GM19324 (cell line): ENCODE results near the gene PLS1.
A peak's percentile ranks its signal among the peaks of the same experiment; 100 is the strongest.
"Not testable (repeated sequence)": the region's sequence is repeated elsewhere in the genome, so short reads cannot be mapped to it uniquely, and the experiment has no call there.

Source experiments
- ATAC-seq: cut with Tn5 transposase; IDR thresholded peaks from one replicate; pipeline ENCODE4 v1.9.1; 2021; ENCODE audit warnings: mild to moderate bottlenecking, moderate library complexity; ENCODE audit not compliant: unreplicated experiment, low FRiP score

The PLS1 gene

GRCh38 chr3:142595141-142595540, 1.1 kb upstream of the PLS1 start:
- ATAC-seq = no peak

- no peak for ATAC-seq
Measured at GRCh38 chr3:142595581-142595950, 627 bp upstream of the PLS1 start.

- ATAC-seq = no peak
Measured at GRCh38 chr3:142596726-142597088, 514 bp downstream of the PLS1 start.

DNA sequence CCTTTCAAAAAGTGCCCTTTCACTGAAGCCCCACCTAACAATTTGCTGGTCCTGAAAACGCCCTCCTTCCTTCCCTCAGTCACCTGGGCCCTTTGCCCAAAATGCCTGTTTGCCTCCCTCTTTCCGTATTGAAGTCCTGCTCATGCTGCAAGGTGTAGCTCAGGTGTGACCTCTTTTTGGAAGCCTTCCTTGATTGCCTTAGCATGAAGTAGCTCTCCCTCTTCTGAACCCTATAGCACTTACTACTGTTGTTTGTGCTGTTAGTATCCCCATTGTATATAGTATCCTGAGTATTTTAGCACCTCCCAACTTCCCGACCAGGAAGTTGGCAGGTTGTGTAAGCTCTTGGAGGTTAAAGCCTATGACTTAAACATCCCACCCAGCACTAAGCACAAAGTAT, 1.7 kb downstream of the PLS1 start:
- ATAC-seq = no peak

DNA sequence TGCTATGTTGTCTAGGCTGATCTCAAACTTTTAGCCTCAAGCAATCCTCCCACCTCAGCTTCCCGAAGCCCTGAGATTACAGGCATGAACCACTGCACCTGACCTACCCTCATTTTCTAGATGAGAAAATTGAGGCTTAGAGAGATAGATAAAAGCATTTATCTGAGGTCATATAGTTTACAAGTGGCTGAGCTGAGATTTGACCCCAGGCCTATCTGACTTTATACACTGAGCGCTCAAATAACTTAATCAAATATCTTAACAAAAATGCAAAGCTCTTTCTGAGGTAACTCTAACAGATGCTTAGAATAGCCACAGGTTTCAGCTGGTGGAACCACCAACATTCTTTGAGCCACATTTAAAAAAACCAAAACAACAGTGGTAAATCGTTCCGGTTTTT, 5.5 kb downstream of the PLS1 start:
- no peak for ATAC-seq

DNA sequence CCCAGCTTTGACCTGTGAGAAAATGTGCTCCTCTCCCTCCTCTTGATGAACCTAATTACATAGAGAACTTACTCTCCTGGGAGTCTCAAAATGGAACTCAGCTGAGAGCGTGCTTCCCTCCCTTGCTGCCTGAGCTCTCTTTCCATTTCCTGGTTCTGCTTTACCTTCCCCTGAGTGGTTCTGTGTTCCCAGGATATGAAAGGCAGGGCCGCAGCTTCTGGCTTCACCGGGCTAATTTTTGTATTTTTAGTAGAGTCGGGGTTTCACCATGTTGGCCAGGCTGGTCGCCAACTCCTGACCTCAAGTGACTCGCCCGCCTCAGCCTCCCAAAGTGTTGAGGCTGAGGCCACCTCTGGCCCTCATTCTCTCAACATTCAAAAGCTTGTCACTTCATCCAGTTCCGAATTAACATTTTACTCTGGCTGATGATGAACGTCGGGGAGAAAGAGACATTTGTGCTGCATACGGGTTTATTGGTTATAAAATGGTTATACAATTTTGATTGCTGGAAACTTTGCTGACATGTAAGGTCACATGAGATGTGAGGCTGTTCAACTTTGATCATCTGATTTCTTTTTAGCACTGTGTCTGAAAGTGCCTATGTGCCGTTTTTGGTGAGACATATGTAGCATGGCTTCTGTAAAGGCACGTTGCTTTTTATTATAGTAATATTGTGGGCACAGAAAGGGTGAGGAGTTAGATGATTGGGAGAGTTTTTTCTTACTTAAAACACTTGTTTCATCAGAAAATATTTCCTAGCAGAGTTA, 6.6 kb downstream of the PLS1 start:
- ATAC-seq = no peak

DNA sequence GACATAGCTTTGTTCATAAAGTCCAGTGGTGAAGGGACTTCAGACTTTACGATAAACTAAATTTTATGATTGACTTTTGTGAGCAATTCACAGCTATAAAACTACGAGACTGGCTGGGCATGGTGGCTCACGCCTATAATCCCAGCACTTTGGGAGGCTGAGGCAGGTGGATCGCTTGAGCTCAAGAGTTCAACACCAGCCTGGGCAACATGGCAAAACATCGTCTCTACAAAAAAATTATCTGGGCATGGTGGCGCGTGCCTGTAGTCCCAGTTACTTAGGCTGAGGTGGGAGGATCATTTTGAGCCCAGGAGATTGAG, 7.2 kb downstream of the PLS1 start:
- not testable (repeated sequence) for ATAC-seq

DNA sequence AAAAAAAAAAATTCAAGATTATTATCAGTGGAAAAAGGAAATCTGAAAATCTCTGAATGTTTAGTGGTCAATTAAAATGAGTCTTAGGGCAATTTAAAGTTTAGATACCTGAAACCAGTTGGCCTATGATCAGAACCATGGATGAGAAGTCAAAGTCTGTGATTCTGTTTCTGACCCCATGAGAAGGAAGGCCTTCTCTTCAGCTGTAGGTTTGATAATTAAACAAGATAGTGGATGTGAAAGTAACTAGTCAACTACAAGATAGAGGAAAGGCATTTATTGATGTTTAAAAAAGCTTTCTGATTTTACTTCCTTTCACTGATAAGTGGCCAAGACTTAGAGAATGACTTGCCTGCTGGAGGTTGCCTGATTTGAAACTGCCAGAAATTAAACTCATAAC, 8.7 kb downstream of the PLS1 start:
- peak; percentile 46 for ATAC-seq

- ATAC-seq = no peak
Measured at GRCh38 chr3:142608631-142609030, 12.4 kb downstream of the PLS1 start.

DNA sequence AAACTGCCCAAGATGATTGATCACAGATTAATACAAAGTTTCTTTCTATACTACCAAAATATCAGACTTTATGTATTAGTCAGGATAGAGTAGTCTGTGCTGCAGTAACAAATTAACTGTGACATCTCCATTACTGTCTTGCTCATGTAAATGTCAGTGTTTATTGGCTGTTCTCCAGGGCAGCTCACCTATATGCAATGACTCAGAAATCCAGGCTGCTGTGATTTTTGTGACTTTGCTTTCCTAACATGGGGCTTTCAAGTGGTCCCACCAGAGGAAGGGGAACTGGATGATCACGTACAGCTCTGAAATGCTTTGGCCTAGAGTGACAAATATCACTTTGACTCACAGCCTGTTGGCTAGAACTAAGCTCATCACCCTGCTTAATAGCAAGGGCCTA, 12.9 kb downstream of the PLS1 start:
- no peak for ATAC-seq

- no peak for ATAC-seq
Measured at GRCh38 chr3:142611206-142611605, 15.0 kb downstream of the PLS1 start.

DNA sequence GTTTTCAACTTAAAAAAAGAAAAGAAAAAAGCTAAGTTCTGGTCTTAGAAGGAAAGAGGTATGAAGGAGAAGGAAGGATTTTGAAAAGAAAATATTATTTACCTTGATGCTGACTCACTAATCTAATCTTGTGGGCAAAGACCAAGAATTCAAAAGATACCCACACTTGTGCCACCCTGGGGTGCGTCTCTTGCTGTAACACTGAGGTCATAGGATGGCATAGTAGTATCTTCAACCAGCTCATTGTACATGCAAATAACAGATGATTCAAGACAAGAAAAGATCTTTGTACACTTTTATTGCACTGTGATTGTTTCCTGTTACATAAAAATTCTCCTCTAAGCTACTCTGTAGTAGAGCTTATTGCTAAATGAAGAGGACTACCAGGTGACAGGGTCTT, 17.3 kb downstream of the PLS1 start:
- no peak for ATAC-seq

- ATAC-seq = no peak
Measured at GRCh38 chr3:142614059-142614626, 17.9 kb downstream of the PLS1 start.

DNA sequence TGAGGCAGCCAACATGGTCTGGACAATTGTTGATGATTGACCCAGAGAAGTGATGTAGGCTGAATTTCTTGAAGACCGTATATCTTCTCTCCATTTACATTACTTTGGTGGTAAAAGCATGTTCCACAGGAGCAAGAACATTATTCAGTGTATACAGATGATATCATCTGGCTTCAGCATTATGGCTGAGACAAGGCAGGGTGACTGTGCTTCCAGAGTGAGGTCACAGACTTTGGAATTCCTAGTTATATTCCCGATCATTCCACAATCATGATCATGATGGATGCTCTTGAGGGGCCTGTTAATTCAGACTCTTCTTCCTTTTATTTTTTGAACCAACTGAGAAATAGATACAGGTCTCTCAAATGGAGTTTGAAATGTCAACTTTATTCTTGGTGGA, 19.0 kb downstream of the PLS1 start:
- no peak for ATAC-seq

DNA sequence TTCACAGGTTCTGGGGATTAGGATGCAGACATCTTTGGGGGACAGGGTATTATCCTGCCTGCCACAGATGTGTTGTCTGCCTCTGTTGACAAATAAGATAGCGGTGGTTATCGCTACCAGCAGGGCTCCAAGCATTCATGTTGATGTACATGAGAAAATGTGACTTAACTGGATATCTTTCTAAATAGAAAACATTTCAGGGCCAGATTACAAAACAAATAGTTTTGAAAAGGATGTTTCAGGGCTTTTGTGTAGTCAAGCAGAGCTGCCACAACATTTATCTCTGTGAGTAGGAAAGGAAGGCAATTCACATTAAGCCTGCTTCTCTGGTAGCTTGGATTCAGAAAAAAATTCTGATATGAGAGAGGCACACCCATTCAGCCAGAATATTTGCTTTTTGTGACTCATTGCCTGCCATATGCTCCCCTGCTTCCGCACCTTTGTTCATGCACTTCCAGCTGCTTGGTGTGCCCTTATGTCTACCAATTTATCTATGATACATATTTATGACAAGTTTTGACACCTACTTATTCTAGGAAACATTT, 22.8 kb downstream of the PLS1 start:
- ATAC-seq = no peak

DNA sequence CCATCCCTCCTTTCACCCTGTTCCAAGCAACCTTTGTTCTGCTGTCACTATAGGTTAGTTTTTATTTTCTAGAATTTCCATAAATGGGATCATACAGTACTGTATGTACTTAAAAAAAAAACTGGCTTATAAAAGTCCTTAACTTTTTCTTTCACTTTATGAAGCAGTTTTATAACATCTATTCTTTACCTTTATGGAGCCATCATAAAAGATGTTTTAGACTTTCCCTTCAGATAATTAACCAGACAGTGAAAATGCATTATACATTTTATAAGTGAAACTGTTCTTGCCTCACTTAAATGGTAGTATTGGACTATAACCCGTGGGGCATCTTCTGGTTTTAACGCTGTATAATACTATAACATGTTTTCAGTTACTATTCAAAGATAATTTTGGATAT, 26.2 kb downstream of the PLS1 start:
- ATAC-seq = no peak

DNA sequence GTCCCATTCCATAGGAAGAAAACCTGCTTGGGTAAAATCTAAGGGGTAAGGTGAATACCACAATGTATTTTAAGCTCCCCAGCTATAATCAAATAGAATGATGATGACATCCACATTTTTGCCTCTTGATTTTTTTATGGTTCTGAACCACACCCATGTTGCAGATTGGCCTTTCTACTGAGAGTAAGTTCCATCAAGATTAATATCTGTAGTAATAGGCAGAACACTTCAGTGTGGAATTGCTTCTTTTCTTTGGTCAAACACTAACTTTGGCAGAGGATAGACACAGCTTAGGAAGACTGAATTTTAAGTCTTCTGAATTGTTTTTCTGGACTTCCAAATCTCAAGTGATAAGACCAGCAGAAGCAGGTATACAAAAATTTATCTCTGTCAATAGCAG, 27.0 kb downstream of the PLS1 start:
- ATAC-seq = no peak

DNA sequence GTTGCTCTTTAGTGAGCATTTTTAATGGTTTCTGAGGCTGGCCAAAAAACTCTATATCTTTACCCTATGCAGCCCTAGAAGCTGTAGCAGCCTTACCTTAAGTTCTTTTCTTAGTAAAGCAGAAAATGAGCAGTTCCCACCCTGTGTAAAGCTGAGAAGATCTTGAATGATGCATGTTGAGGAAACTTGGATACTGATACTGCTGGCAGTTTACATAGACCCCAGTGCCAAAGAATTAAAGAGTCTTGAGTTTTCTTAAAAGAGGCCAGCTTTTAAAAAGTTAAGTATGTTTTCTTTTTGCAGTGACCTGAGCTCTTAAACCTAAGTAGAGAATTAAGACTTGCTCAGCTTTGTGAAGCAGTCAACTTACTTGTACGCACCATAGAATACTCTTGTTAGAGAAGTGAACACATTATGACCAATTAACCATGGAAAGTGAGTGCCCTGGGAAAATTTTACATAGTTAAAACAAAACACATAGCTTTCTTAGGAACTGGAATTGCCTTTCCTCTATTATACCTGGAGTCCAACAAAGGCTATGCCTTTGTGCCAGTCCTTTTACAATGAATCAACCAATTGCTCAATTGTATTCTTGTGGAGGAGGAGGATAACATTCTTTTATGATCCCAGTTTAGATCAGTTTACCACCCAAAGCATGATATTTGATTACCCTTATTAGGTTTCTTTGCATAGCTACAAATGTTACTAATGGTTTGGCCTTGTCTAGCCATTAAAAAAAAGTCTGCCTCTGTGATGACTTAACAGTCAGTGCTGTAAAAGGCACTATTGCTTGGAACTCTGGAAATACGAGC, 28.4 kb downstream of the PLS1 start:
- no peak for ATAC-seq

- no peak for ATAC-seq
Measured at GRCh38 chr3:142625153-142625440, 28.9 kb downstream of the PLS1 start.

- no peak for ATAC-seq
Measured at GRCh38 chr3:142626971-142627370, 30.8 kb downstream of the PLS1 start.

GRCh38 chr3:142628801-142629200, 32.6 kb downstream of the PLS1 start:
- ATAC-seq = no peak

GRCh38 chr3:142633073-142633472, 36.9 kb downstream of the PLS1 start:
- no peak for ATAC-seq
